ES-I3 (cell line): ENCODE measurements around the gene C1QTNF6.
A peak's percentile ranks its signal among the peaks of the same experiment; 100 is the strongest.
"Not testable (repeated sequence)": the region's sequence is repeated elsewhere in the genome, so short reads cannot be mapped to it uniquely, and the experiment has no call there.

Experiments used
- H3K36me3 ChIP-seq: 2 replicates; pipeline ENCODE4 v1.6.1; 2013; ENCODE audit warnings: mild to moderate bottlenecking, low read length, control low read depth, moderate library complexity; ENCODE audit not compliant: insufficient read depth
- H3K4me1 ChIP-seq: 2 replicates; pipeline ENCODE4 v1.6.1; 2013; ENCODE audit warnings: mild to moderate bottlenecking, control low read depth, low read length; ENCODE audit not compliant: insufficient read depth
- H3K9ac ChIP-seq: 2 replicates; pipeline ENCODE4 v1.6.1; 2013; ENCODE audit warnings: low read depth, mild to moderate bottlenecking, low read length, moderate library complexity
- H3K9me3 ChIP-seq: 2 replicates; pipeline ENCODE4 v1.6.1; 2013; ENCODE audit warnings: mild to moderate bottlenecking, low read length, moderate library complexity; ENCODE audit not compliant: control insufficient read depth, insufficient read depth

The C1QTNF6 gene

GRCh38 chr22:37187891-37188761 is at the start of gene C1QTNF6:
C1QTNF6 (minus strand) TSS chr22:37188247; CDS start chr22:37188213, 34 bp downstream.
- H3K9me3 ChIP-seq = peaks cover 10% of the 10 kb centered on the region
- H3K36me3 ChIP-seq = no peaks in the 10 kb centered on the region
- H3K9ac ChIP-seq = peak within 1 kb of the TSS; percentile 77
- H3K4me1 ChIP-seq = peaks cover 16% of the 10 kb centered on the region

DNA sequence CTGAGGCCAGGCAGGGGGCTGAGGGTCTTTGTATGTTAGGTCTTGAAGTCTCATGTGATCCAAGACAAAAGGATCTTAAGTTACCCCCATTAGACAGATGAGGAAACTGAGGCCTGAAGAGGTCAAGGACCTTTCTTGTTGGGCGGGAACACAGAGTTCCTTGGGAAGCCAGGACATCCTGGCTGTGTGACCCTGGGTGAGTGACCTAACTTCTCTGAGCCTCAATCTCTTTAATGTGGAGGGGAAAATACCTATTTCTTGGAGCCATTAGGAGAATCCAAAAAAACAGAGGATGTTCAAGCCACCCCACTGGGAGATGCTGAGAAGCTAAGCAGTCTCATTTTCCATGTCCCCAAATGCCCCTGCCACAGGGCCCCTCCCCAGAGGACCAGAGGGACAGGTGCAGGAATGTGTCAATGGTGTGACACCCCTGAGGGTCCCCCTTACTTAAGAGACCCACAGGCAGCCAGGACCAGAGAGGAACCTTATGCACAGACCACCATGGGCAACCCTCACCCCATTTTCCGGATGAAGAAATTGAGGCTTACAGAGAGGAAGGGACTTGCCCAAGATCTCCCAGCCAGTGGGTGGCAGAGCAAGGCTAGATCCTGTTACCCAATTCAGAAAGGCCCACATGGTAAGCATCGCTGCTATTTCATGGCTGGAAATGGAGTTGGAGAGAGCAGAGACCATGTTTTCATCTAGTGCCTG is 48.0 kb upstream of the C1QTNF6 start:
- no peaks in the 10 kb centered on the region for H3K4me1 ChIP-seq
- H3K36me3 ChIP-seq = no peaks in the 10 kb centered on the region
- H3K9me3 ChIP-seq = no peaks in the 10 kb centered on the region
- no peak overlapping the region for H3K9ac ChIP-seq

DNA sequence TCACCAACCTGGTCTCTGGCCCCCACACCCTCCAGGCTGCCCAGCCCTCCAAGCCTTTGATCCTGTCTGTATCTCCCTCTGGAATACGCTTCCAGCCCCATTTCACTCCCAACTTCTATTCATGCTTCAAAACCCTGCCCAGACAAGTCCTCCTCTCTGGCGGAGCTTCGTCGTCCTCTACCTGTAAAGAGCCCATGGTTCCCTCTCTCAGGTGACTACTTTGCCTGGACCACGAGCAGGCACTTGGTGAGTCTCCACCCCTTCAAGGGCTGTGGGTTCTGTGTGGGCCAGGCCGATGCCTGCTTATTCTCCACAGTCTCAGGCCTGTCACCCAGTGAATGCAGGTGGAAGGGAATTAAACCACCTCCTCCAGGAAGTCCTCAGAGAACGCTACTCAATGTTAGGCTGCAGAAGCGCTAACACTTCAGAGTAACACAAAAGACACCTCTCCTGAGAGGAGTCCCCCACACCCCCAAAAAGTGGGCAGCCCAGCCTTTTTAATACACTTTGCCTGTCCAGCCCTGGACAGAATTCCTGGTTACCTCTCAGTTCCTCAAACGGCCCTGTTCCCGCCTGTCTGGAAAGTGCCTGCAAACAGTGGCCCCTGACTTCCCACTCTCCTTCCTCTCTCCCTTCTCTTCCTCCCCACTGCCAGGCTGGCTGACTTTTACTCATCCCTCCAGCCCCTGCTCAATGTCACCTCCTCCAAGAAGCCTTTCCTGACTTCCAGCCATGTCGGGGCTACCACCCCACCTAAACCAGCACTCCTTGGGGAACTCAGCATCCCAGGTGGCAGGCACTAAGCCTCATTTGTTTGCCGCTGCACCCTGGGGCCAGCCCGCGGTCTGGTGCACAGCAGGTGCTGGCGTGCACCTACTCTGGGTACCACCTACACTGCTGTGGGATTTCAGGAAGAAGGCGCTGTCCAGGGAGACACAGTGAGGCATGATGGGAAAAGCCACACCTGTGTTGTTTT is 47.0 kb upstream of the C1QTNF6 start:
- H3K36me3 ChIP-seq = no peaks in the 10 kb centered on the region
- H3K4me1 ChIP-seq = peaks cover 5% of the 10 kb centered on the region; the same call in 1 of the 2 replicates
- no peaks in the 10 kb centered on the region for H3K9me3 ChIP-seq
- no peak overlapping the region for H3K9ac ChIP-seq

GRCh38 chr22:37233751-37234631 is 45.9 kb upstream of the C1QTNF6 start:
- Histone ChIP-seq H3K36me3 (no peaks in the 10 kb centered on the region), H3K4me1 (peaks cover 5% of the 10 kb centered on the region; the same call in 1 of the 2 replicates), H3K9ac (no peak overlapping the region), H3K9me3 (no peaks in the 10 kb centered on the region)

DNA sequence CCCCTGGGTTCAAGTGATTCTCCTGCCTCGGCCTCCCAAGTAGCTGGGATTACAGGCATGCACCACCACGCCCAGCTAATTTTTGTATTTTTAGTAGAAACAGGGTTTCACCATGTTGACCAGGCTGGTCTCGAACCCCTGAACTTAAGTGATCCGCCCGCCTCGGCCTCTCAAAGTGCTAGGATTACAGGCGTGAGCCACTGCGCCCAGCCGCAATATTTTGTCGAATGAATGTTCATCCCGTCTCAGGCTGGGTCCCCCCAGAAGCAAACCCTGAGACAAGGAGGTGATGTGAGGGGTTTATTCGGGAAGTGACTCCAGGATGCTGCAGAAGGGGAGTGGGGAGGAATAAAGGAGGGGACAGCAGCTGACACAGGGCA is 45.3 kb upstream of the C1QTNF6 start:
- not testable (repeated sequence) for H3K9ac ChIP-seq, H3K4me1 ChIP-seq, H3K36me3 ChIP-seq, H3K9me3 ChIP-seq

- H3K36me3 ChIP-seq = no peaks in the 10 kb centered on the region
- peaks cover 5% of the 10 kb centered on the region; the same call in 1 of the 2 replicates for H3K4me1 ChIP-seq
- H3K9ac ChIP-seq = no peak overlapping the region
- no peaks in the 10 kb centered on the region for H3K9me3 ChIP-seq
Observed at GRCh38 chr22:37232140-37232998, 44.3 kb upstream of the C1QTNF6 start.

- Histone ChIP-seq H3K9me3 (no peaks in the 10 kb centered on the region), H3K9ac (no peak overlapping the region), H3K4me1 (peaks cover 5% of the 10 kb centered on the region; the same call in 1 of the 2 replicates)
Observed at GRCh38 chr22:37231406-37232139, 43.5 kb upstream of the C1QTNF6 start.

DNA sequence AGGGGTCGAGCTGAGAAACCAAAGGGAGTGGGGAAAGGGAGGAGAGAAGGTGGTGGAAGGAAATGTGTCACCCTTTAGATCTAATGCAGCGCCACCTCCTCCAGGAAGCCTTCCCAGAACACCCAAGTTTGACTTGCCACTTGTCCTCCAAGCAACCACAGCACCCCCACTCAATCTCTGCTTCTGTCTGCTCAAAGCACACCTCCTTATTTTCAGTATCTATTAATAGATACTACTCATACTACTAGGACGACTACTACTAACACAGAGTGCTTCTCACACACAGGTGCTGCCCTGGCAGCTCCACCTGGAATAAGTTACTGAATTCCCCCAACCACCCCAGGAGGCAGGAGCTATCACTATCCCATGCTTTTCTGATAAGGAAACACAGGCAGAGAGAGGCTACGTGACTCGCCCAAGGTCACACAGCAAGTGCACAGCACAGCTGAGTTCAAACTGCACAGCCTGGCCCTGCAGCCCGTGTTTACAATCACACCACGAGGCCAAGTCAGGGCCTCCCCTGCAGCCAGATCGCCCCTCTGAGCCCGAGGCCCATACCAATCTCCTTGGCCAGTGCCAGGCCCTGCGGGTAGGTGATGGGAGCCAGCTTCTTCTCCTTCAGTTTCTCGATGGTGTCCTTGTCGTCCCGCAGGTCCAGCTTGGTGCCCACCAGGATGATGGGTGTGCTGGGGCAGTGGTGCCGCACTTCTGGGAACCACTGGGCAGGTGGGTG is 42.8 kb upstream of the C1QTNF6 start:
- Histone ChIP-seq H3K4me1 (peaks cover 5% of the 10 kb centered on the region; the same call in 1 of the 2 replicates), H3K9me3 (no peaks in the 10 kb centered on the region), H3K36me3 (no peaks in the 10 kb centered on the region), H3K9ac (no peak overlapping the region)

More at GRCh38 chr22:37231406-37232139, 43.5 kb upstream of the C1QTNF6 start:
- H3K36me3 ChIP-seq = no peaks in the 10 kb centered on the region

DNA sequence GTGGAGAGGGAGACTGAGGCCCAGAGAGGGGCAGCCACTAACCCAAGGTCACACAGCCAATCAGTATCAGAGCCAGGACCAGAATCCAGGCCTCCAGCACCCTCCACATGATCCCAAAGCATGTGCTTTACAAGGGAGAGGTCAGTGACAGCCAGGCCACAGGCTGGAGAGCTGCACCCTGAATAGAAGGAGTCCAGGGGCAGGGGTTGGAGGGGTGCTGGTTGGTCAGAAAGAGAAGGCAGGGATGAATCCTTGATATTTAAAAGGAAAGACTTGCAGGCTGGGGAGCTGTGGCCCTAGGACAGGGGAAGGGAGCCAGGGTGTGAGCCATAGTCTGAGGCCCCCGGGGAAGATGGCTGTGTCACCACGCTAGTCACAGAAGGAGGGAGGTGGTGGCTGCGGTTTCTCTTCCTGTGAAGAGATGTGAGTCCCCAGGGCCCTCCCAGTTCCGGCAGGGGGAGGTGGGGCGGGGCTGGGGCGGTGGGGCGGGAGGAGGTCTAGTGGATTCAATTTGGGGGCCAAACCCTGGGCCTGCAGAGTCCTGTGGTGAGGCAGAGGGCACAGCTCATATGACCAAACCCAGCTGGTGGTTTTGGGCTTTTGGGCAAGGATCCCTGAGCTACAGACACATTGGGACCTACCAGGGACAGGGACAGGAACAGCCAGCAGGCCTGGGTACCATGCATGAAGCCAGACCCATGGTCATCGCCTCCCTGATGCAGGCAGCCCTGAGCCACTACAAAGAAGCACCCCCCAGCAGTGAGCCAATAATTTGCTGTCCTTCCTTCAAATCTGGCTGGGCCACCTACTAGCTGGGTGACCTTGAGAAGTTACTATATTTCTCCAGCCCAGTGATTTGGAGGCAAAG is 42.0 kb upstream of the C1QTNF6 start:
- Histone ChIP-seq H3K9ac (no peak overlapping the region), H3K4me1 (peaks cover 5% of the 10 kb centered on the region; the same call in 1 of the 2 replicates), H3K9me3 (no peaks in the 10 kb centered on the region), H3K36me3 (no peaks in the 10 kb centered on the region)

GRCh38 chr22:37229012-37229804 is 41.2 kb upstream of the C1QTNF6 start:
- H3K36me3 ChIP-seq = no peaks in the 10 kb centered on the region
- H3K9me3 ChIP-seq = no peaks in the 10 kb centered on the region
- no peak overlapping the region for H3K9ac ChIP-seq
- H3K4me1 ChIP-seq = peaks cover 5% of the 10 kb centered on the region; the same call in 1 of the 2 replicates
